ENCODE results near the gene STX8.

STX8 gene

DNA sequence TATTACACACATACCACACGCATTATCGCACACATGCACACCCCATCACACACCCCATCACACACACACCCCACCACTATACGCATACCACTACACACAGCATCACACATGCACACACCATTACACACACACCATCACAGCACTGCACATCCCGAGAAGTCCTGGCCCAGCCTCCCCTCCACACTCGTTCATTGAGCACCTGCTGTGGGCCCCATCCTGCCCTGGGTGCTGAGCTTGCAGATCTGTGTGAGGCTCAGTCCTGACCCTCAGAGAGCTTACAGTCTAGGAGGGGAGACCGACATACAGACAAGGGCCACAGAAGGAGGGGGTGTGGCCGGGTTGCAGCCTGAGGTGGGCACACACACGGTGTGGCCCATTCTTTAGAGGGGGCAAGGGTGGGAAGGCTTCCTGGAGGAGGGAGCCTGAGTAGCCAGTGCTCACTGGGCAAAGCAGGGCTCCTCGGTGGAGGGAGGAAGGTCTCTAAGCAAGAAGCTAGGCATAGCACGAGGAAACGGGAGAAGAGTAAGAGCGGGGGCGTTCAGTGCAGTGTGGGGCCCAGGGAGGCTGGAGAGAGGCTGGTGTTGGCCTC lies 347.7 kb downstream of the STX8 start:
- no peak overlapping the region for H3K4me3 ChIP-seq (ENCODE audit: low read depth, low read length)
- TF ChIP-seq, protein P1, sequence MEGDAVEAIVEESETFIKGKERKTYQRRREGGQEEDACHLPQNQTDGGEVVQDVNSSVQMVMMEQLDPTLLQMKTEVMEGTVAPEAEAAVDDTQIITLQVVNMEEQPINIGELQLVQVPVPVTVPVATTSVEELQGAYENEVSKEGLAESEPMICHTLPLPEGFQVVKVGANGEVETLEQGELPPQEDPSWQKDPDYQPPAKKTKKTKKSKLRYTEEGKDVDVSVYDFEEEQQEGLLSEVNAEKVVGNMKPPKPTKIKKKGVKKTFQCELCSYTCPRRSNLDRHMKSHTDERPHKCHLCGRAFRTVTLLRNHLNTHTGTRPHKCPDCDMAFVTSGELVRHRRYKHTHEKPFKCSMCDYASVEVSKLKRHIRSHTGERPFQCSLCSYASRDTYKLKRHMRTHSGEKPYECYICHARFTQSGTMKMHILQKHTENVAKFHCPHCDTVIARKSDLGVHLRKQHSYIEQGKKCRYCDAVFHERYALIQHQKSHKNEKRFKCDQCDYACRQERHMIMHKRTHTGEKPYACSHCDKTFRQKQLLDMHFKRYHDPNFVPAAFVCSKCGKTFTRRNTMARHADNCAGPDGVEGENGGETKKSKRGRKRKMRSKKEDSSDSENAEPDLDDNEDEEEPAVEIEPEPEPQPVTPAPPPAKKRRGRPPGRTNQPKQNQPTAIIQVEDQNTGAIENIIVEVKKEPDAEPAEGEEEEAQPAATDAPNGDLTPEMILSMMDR (IDR thresholded peaks at IDR 0.05; ENCODE audit: insufficient read depth, low read length, missing control alignments): no peak
- POLR2A ChIA-PET: no interaction called here
- no peak for DNase-seq (ENCODE audit: low read depth, low spot score)
- CTCF ChIA-PET: no interaction called here

DNA sequence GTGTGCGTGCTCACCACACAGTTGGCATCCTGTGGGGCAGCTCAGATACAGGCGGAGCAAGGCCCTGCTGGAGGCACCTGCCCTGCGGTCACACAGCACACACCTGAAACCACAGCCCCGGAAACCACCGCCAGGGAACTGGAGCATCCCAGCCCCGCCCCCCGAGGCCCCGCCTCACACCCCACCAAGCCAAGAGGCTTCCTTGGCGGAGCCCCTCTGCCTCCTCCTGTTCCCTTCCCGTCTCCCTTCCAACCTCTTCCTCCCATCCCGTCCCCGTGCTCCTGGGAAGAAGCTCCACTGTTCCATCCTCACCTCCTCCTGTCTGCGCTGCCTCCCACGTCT lies 348.9 kb downstream of the STX8 start:
- TF ChIP-seq, protein P1 (IDR thresholded peaks at IDR 0.05; ENCODE audit: insufficient read depth, low read length, missing control alignments): no peak
- POLR2A ChIA-PET: no interaction called here
- CTCF ChIA-PET: no interaction called here
- no peak overlapping the region for H3K4me3 ChIP-seq (ENCODE audit: low read depth, low read length)
- DNase-seq (ENCODE audit: low read depth, low spot score): no peak

DNA sequence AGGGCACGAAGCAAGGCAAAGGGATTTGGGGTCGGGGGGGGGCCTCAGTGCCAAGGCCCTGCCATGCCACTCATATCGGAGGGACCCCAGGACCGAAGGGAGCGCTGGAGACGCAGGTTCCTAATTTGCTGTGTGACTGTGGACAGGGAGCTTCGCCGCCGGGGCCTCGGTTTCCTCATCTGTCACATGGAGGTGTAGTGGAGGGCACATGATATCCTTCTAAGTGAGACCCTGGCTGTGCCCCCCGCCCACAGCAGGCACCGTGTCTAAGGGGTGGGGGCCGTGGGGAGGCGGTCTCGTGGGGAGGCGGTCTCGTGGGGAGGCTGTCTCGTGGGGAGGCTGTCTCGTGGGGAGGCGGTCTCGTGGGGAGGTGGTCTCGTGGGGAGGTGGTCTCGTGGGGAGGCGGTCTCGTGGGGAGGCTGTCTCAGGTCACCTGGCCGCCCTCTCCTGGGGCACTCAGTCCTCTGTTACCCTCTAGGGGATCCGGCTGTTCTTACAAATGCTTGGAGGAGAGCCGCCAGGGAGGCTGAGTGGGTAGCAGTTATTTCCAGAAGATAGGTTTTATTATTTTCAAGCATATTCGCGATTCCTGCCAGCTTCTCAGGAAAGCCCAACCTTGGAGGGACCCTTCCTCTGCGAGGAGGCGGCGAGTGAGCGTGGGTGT lies 349.4 kb downstream of the STX8 start:
- H3K4me3 ChIP-seq (ENCODE audit: low read depth, low read length): no peak overlapping the region
- TF ChIP-seq, protein P1 (IDR thresholded peaks at IDR 0.05; ENCODE audit: insufficient read depth, low read length, missing control alignments): no peak
- POLR2A ChIA-PET: no interaction called here
- no peak for DNase-seq (ENCODE audit: low read depth, low spot score)
- CTCF ChIA-PET: interaction anchor here (0.6 kb wide), 1 partner anchor 207 kb away, joined by 4 read pairs; no protein-coding TSS in a partner anchor

DNA sequence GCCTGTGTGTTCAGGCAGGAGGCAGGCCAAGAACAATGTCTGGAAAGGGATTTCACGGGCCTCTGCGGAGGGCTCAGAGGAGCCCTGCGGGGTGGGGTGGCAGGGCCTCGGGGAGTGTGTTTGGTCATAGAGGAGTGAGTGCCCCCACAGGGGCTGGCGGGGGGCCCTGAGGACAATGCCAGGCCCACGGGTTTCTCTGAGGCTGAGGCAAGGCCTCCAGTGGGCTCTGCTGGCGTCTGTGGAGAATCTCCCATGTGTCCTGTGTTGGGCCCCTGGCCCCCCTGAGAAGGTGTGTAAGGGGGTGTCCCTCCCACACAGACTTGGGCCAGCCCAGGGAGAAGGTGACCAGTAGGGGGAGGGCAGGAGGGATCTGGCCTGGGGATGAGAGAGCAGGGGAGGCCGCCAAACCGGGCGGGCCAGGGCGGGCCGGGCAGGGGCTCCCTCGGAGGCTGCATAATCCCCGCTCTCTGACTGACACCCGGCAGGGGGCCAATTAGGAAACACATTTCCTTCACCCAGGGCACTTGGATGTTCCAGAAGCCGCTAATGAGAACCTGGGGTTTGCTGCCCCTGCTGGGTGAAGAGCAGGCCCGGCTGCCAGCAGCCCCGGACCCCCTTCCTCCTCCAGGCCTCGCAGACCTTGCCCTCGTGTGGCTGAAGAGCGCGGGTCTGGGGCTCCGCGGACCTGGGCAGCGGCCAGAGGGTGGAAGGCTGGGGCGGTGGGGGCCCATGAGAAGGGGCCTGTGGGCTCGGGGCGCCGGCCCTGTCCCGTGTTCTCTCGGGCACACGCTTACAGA lies 350.1 kb downstream of the STX8 start:
- ChIA-PET CTCF (interaction anchor here (0.6 kb wide), 1 partner anchor 207 kb away, joined by 4 read pairs; no protein-coding TSS in a partner anchor), POLR2A (no interaction called here)
- DNase-seq (ENCODE audit: low read depth, low spot score): no peak
- TF ChIP-seq, protein P1 (IDR thresholded peaks at IDR 0.05; ENCODE audit: insufficient read depth, low read length, missing control alignments): no peak
- H3K4me3 ChIP-seq (ENCODE audit: low read depth, low read length): no peak overlapping the region

DNA sequence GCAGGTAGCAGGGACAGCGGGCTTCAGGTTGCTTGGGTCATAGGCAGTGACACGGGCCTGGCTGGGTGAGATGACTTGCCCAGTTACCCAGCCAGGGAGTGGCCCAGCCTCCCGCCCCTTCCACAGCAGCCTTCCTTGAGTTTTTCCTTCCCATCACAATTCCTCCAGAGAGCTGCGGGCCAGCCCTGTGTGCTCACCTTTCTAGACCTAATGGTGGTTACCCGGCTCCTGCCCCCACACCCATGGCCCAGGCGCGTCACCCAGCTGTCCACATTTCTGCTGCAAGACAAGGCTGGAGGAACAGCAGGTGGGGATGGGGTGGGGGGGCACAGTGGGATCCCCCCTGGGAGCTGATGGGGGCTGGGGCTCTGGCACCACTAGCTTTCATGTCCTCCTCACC lies 351.1 kb downstream of the STX8 start:
- TF ChIP-seq, protein P1 (IDR thresholded peaks at IDR 0.05; ENCODE audit: insufficient read depth, low read length, missing control alignments): no peak
- ChIA-PET CTCF (no interaction called here), POLR2A (no interaction called here)
- DNase-seq (ENCODE audit: low read depth, low spot score): no peak
- H3K4me3 ChIP-seq (ENCODE audit: low read depth, low read length): no peak overlapping the region

DNA sequence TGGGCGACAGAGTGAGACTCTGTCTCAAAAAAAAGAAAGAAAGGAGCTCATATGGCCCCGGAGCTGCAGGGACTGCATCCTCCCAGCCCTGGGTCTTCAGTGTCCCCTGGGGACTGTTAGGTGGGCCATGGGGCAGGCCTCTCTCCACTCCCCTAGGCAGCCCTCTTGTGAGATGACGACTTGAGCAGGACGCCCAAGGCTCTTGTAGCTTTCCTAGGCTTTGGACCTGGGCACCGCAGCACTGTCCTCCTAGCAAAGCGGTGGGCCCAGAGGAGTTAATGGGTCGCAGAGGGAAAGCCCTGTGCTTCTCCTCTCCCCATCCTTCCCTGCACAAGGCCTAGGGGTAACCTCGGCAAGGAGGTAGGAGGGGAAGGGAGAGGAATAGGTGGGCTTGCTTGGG lies 352.1 kb downstream of the STX8 start:
- CTCF ChIA-PET: interaction anchor here (0.8 kb wide), 1 partner anchor 299 kb away, joined by 4 read pairs; no protein-coding TSS in a partner anchor

More for the DNA sequence above, 352.1 kb downstream of the STX8 start:
- TF ChIP-seq, protein P1 (IDR thresholded peaks at IDR 0.05; ENCODE audit: insufficient read depth, low read length, missing control alignments): no peak
- no peak overlapping the region for H3K4me3 ChIP-seq (ENCODE audit: low read depth, low read length)
- DNase-seq (ENCODE audit: low read depth, low spot score): no peak
- POLR2A ChIA-PET: no interaction called here

Data from AG04449 (cell line).